Islet of Langerhans (tissue), 1 donor: Measurements from ENCODE around the gene SLC6A6.

ENCODE experiments used
- FAIRE-seq: peaks from one replicate; lab custom pipeline; 2011; peaks lifted over from hg19 to GRCh38; lab: Jason Lieb, UNC

The SLC6A6 gene

GRCh38 chr3:14454639-14455310 lies 52.4 kb downstream of the SLC6A6 start:
- no peak for FAIRE-seq

- peak; percentile 9 for FAIRE-seq
These were observed 53.3 kb downstream of the SLC6A6 start for GRCh38 chr3:14455571-14456317.

GRCh38 chr3:14456794-14457193 lies 54.4 kb downstream of the SLC6A6 start:
- FAIRE-seq, result no peak

GRCh38 chr3:14457481-14457880 lies 55.1 kb downstream of the SLC6A6 start:
- FAIRE-seq, result no peak

GRCh38 chr3:14457999-14458398 lies 55.6 kb downstream of the SLC6A6 start:
- no peak for FAIRE-seq

GRCh38 chr3:14458434-14459275 lies 56.2 kb downstream of the SLC6A6 start:
- FAIRE-seq, result no peak

- no peak for FAIRE-seq
These were observed 57.0 kb downstream of the SLC6A6 start for GRCh38 chr3:14459384-14459783.

GRCh38 chr3:14459787-14460186 lies 57.4 kb downstream of the SLC6A6 start:
- no peak for FAIRE-seq

- FAIRE-seq, result no peak
These were observed 58.1 kb downstream of the SLC6A6 start for GRCh38 chr3:14460342-14461005.

- FAIRE-seq, result no peak
These were observed 58.8 kb downstream of the SLC6A6 start for GRCh38 chr3:14461006-14461747.

GRCh38 chr3:14461748-14462324 lies 59.4 kb downstream of the SLC6A6 start:
- no peak for FAIRE-seq

GRCh38 chr3:14462738-14463137 lies 60.3 kb downstream of the SLC6A6 start:
- FAIRE-seq, result no peak

- FAIRE-seq, result no peak
These were observed 61.1 kb downstream of the SLC6A6 start for GRCh38 chr3:14463330-14464140.

GRCh38 chr3:14464141-14464465 lies 61.7 kb downstream of the SLC6A6 start:
- FAIRE-seq, result no peak

GRCh38 chr3:14464521-14464920 lies 62.1 kb downstream of the SLC6A6 start:
- FAIRE-seq, result no peak

- FAIRE-seq, result no peak
These were observed 63.0 kb downstream of the SLC6A6 start for GRCh38 chr3:14465425-14465824.

GRCh38 chr3:14466179-14466903 lies 63.9 kb downstream of the SLC6A6 start:
- no peak for FAIRE-seq

- no peak for FAIRE-seq
These were observed 65.6 kb downstream of the SLC6A6 start for GRCh38 chr3:14467814-14468620.

GRCh38 chr3:14468621-14468981 lies 66.2 kb downstream of the SLC6A6 start:
- FAIRE-seq, result no peak
